GM23338 (cell line): Measurements from ENCODE around the gene TJP2.

Source experiments
- CREB1 ChIP-seq: fragments of 250-450 bp; sonication (Bioruptor Pico); IDR thresholded peaks from 2 replicates; pipeline ENCODE4 v1.5.0; 2020; ENCODE audit warnings: low read depth, mild to moderate bottlenecking, moderate library complexity
- CTCF ChIP-seq, 2 experiments: fragments of 200-600 bp in 1 of 2; sonication (generic) in 1 of 2; conservative IDR thresholded peaks; 2 replicates each; pipeline versions ENCODE4 v1.5.1 to v1.6.1; 2016 to 2017; ENCODE audit warnings: antibody characterized with exemption in 2 of 2, low read depth in 2 of 2, mild to moderate bottlenecking in 2 of 2, moderate library complexity in 1 of 2
- ETS1 ChIP-seq: IDR thresholded peaks from 2 replicates; pipeline ENCODE4 v1.6.1; 2016; ENCODE audit warnings: antibody characterized with exemption
- EZH2 ChIP-seq: fragments of 200-600 bp; sonication (generic); IDR thresholded peaks from one replicate; pipeline ENCODE4 v1.8.0; 2017; ENCODE audit warnings: antibody characterized with exemption, mild to moderate bottlenecking, low read depth; ENCODE audit not compliant: unreplicated experiment
- EZH2phosphoT487 ChIP-seq: fragments of 200-600 bp; sonication (generic); IDR thresholded peaks from one replicate; pipeline ENCODE4 v1.8.1; 2018; ENCODE audit warnings: antibody characterized with exemption; ENCODE audit not compliant: unreplicated experiment
- JUNB ChIP-seq: IDR thresholded peaks from one replicate; pipeline ENCODE4 v1.6.1; 2016; ENCODE audit warnings: antibody characterized with exemption; ENCODE audit not compliant: unreplicated experiment
- POLR2AphosphoS5 ChIP-seq: IDR thresholded peaks from 2 replicates; pipeline ENCODE4 v1.6.1; 2016; ENCODE audit warnings: antibody characterized with exemption, low read depth
- REST ChIP-seq: IDR thresholded peaks from one replicate; pipeline ENCODE4 v1.6.1; 2018; ENCODE audit warnings: antibody characterized with exemption; ENCODE audit not compliant: unreplicated experiment
- ZNF114 ChIP-seq: fragments of 250-450 bp; sonication (Bioruptor Pico); IDR thresholded peaks from 2 replicates; pipeline ENCODE4 v1.5.0; 2020; ENCODE audit warnings: mild to moderate bottlenecking, moderate library complexity

DNA sequence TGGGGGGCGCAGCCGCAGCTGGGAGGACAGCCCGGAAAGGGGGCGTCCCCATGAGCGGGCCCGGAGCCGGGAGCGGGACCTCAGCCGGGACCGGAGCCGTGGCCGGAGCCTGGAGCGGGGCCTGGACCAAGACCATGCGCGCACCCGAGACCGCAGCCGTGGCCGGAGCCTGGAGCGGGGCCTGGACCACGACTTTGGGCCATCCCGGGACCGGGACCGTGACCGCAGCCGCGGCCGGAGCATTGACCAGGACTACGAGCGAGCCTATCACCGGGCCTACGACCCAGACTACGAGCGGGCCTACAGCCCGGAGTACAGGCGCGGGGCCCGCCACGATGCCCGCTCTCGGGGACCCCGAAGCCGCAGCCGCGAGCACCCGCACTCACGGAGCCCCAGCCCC lies 47.0 kb downstream of the TJP2 start:
- TF ChIP-seq ETS1 (no peak), ZNF114 (CRISPR knock-in tag) (no peak), POLR2AphosphoS5 (no peak), CTCF (conservative IDR thresholded peaks at IDR 0.05; ENCODE audit: low read depth in 2 of 2) (no peak), REST (no peak), EZH2phosphoT487 (no peak), CREB1 (CRISPR knock-in tag) (no peak), EZH2 (no peak), JUNB (no peak)
